Measurements from ENCODE around the gene KCTD8.
A peak's percentile ranks its signal among the peaks of the same experiment; 100 is the strongest.
"Not testable (repeated sequence)": the region's sequence is repeated elsewhere in the genome, so short reads cannot be mapped to it uniquely, and the experiment has no call there.

The KCTD8 gene

GRCh38 chr4:44320833-44321232 lies 127.8 kb downstream of the KCTD8 start:
- no peak for DNase-seq

GRCh38 chr4:44319129-44319528 lies 129.5 kb downstream of the KCTD8 start:
- no peak for DNase-seq

GRCh38 chr4:44313702-44314101 lies 134.9 kb downstream of the KCTD8 start:
- no peak for DNase-seq

GRCh38 chr4:44287505-44287904 lies 161.1 kb downstream of the KCTD8 start:
- no peak for DNase-seq

GRCh38 chr4:44279469-44279868 lies 169.1 kb downstream of the KCTD8 start:
- no peak for DNase-seq

- DNase-seq, result no peak
These were observed 169.5 kb downstream of the KCTD8 start for GRCh38 chr4:44279066-44279465.

GRCh38 chr4:44257461-44257860 lies 191.1 kb downstream of the KCTD8 start:
- peak; percentile 16 for DNase-seq

GRCh38 chr4:44256414-44256813 lies 192.2 kb downstream of the KCTD8 start:
- DNase-seq, result no peak

GRCh38 chr4:44237643-44238042 lies 211.0 kb downstream of the KCTD8 start:
- DNase-seq, result no peak

- no peak for DNase-seq
These were observed 212.7 kb downstream of the KCTD8 start for GRCh38 chr4:44235897-44236296.

GRCh38 chr4:44232262-44232661 lies 216.3 kb downstream of the KCTD8 start:
- no peak for DNase-seq

- no peak for DNase-seq
These were observed 217.6 kb downstream of the KCTD8 start for GRCh38 chr4:44231006-44231405.

GRCh38 chr4:44228326-44228725 lies 220.3 kb downstream of the KCTD8 start:
- DNase-seq, result no peak

- DNase-seq, result no peak
These were observed 227.2 kb downstream of the KCTD8 start for GRCh38 chr4:44221407-44221806.

- no peak for DNase-seq
These were observed 237.9 kb downstream of the KCTD8 start for GRCh38 chr4:44210750-44211149.

- no peak for DNase-seq
These were observed 251.8 kb downstream of the KCTD8 start for GRCh38 chr4:44196796-44197195.

- no peak for DNase-seq
These were observed 254.2 kb downstream of the KCTD8 start for GRCh38 chr4:44194365-44194764.

GRCh38 chr4:44186850-44187246 lies 261.8 kb downstream of the KCTD8 start:
- no peak for DNase-seq

GRCh38 chr4:44186096-44186849 lies 262.3 kb downstream of the KCTD8 start:
- DNase-seq, result no peak

GRCh38 chr4:44181491-44182349 lies 266.9 kb downstream of the KCTD8 start:
- not testable (repeated sequence) for DNase-seq

GRCh38 chr4:44167766-44168165 lies 280.8 kb downstream of the KCTD8 start:
- DNase-seq, result not testable (repeated sequence)

- no peak for DNase-seq
These were observed 282.7 kb downstream of the KCTD8 start for GRCh38 chr4:44165938-44166337.

- no peak for DNase-seq
These were observed 285.9 kb downstream of the KCTD8 start for GRCh38 chr4:44162538-44163270.

Measured in NCI-H446 treated with DMSO at 0.1 percent for 48 hours (cell line).